ENCODE data around the gene AUTS2. TPM values are rescaled to one million over a fixed set of nuclear protein-coding genes. Genes with fewer than 3 reads are reported as not detected.

Gene AUTS2
- total and polyA plus RNA-seq, 2 experiments from 2014 or later, result 32.0 to 91.0 TPM

DNA sequence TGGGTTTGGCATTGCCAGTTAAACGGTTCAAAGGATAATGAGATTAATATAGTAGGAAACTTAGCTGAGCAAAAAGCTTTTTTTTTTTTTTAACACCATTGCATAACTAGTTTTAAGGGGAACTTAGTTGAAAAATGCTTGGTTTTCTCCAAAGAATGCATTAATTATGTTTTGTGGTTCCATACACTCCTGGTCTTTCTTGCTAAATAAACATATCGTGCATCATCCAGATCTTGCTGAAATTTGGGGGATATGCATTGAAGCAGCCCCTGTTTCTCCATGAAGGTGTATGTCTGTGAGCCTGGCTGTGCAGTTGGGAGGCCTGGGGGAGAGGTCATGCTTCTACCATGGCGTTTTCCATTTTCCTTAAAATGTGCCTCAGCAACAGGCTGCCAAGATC lies 975.4 kb downstream of the AUTS2 start (continued):
- TF ChIP-seq, protein P1, sequence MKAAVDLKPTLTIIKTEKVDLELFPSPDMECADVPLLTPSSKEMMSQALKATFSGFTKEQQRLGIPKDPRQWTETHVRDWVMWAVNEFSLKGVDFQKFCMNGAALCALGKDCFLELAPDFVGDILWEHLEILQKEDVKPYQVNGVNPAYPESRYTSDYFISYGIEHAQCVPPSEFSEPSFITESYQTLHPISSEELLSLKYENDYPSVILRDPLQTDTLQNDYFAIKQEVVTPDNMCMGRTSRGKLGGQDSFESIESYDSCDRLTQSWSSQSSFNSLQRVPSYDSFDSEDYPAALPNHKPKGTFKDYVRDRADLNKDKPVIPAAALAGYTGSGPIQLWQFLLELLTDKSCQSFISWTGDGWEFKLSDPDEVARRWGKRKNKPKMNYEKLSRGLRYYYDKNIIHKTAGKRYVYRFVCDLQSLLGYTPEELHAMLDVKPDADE (IDR thresholded peaks at IDR 0.05), result no peak
- no peak for TF ChIP-seq ZNF114 (CRISPR knock-in tag; IDR thresholded peaks at IDR 0.05)
- TF ChIP-seq EZH2phosphoT487 (IDR thresholded peaks at IDR 0.05; ENCODE audit: unreplicated experiment), result no peak
- TF ChIP-seq STAT1 (IDR thresholded peaks at IDR 0.05; ENCODE audit: unreplicated experiment), result no peak
- no peak for TF ChIP-seq POLR2AphosphoS5 (IDR thresholded peaks at IDR 0.05; ENCODE audit: low read depth)
- TF ChIP-seq, protein P2, sequence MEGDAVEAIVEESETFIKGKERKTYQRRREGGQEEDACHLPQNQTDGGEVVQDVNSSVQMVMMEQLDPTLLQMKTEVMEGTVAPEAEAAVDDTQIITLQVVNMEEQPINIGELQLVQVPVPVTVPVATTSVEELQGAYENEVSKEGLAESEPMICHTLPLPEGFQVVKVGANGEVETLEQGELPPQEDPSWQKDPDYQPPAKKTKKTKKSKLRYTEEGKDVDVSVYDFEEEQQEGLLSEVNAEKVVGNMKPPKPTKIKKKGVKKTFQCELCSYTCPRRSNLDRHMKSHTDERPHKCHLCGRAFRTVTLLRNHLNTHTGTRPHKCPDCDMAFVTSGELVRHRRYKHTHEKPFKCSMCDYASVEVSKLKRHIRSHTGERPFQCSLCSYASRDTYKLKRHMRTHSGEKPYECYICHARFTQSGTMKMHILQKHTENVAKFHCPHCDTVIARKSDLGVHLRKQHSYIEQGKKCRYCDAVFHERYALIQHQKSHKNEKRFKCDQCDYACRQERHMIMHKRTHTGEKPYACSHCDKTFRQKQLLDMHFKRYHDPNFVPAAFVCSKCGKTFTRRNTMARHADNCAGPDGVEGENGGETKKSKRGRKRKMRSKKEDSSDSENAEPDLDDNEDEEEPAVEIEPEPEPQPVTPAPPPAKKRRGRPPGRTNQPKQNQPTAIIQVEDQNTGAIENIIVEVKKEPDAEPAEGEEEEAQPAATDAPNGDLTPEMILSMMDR (conservative IDR thresholded peaks at IDR 0.05; ENCODE audit: low read depth in 2 of 2), result no peak

DNA sequence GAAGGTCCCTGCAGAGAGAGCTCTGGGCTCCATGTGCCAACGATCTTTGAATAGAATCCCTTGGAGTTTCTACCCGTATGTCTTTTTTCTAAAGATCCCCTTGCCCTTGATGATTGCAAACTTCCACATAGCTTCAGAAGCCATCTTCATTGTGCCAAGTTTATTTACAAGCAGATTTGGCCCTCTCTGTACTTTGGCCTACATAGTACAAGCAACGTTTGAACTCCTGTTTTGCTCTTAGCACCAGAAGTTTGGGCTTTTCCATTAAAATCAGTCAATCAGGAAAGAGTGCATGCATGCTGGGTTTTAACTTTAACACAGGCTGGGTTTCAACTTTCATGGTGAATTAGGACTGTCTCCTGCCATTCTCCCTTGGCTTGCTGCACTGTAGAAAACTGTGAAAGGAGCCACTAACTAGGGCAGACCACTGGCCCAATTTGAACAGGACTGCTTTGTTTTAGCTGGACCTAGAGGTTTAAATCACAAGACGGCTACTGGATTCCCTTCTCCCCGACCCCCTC lies 976.1 kb downstream of the AUTS2 start:
- peaks cover 2% of the 10 kb centered on the region for H3K27me3 Mint-ChIP-seq (ENCODE audit: insufficient read depth, low read depth, poor library complexity)
- Histone ChIP-seq H3K36me3 (ENCODE audit: insufficient read depth) (no peaks in the 10 kb centered on the region), H3K27ac (ENCODE audit: low read depth) (no peak overlapping the region), H3K27me3 (ENCODE audit: insufficient read depth) (no peaks in the 10 kb centered on the region), H3K4me3 (no peak overlapping the region), H3F3A (replicated peaks; ENCODE audit: low read depth) (no peaks in the 10 kb centered on the region), H3K79me2 (replicated peaks; ENCODE audit: insufficient read depth) (no peaks in the 10 kb centered on the region), H3K4me1 (ENCODE audit: insufficient read depth) (0 out of 2 replicates have a peak, but pooled peaks cover 4% of the 10 kb centered on the region), H3K4me2 (no peak overlapping the region), H2AFZ (no peak overlapping the region), H3K9me2 (ENCODE audit: insufficient read depth) (no peaks in the 10 kb centered on the region; the same call in 1 of the 2 replicates), H4K20me1 (replicated peaks; ENCODE audit: insufficient read depth) (no peaks in the 10 kb centered on the region)
- DNase-seq (ENCODE audit: low spot score) (no peak), ATAC-seq (no peak)
- no peaks in the 10 kb centered on the region for H3K36me3 Mint-ChIP-seq (ENCODE audit: low read depth)
- H3K4me1 Mint-ChIP-seq, result peaks cover 5% of the 10 kb centered on the region; the same call in 2 of the 3 replicates
- no peaks in the 10 kb centered on the region for H3K9me3 Mint-ChIP-seq
- H3K4me3 Mint-ChIP-seq, result no peak overlapping the region
- no peak overlapping the region for H3K27ac Mint-ChIP-seq
- TF ChIP-seq STAT1 (IDR thresholded peaks at IDR 0.05; ENCODE audit: unreplicated experiment) (no peak), JUNB (IDR thresholded peaks at IDR 0.05; ENCODE audit: unreplicated experiment) (no peak), EZH2 (IDR thresholded peaks at IDR 0.05; ENCODE audit: low read depth, unreplicated experiment) (no peak), EZH2phosphoT487 (IDR thresholded peaks at IDR 0.05; ENCODE audit: unreplicated experiment) (no peak), POLR2AphosphoS5 (IDR thresholded peaks at IDR 0.05; ENCODE audit: low read depth) (no peak)
- TF ChIP-seq, protein P1 (IDR thresholded peaks at IDR 0.05), result no peak
- TF ChIP-seq, protein P3, sequence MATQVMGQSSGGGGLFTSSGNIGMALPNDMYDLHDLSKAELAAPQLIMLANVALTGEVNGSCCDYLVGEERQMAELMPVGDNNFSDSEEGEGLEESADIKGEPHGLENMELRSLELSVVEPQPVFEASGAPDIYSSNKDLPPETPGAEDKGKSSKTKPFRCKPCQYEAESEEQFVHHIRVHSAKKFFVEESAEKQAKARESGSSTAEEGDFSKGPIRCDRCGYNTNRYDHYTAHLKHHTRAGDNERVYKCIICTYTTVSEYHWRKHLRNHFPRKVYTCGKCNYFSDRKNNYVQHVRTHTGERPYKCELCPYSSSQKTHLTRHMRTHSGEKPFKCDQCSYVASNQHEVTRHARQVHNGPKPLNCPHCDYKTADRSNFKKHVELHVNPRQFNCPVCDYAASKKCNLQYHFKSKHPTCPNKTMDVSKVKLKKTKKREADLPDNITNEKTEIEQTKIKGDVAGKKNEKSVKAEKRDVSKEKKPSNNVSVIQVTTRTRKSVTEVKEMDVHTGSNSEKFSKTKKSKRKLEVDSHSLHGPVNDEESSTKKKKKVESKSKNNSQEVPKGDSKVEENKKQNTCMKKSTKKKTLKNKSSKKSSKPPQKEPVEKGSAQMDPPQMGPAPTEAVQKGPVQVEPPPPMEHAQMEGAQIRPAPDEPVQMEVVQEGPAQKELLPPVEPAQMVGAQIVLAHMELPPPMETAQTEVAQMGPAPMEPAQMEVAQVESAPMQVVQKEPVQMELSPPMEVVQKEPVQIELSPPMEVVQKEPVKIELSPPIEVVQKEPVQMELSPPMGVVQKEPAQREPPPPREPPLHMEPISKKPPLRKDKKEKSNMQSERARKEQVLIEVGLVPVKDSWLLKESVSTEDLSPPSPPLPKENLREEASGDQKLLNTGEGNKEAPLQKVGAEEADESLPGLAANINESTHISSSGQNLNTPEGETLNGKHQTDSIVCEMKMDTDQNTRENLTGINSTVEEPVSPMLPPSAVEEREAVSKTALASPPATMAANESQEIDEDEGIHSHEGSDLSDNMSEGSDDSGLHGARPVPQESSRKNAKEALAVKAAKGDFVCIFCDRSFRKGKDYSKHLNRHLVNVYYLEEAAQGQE (IDR thresholded peaks at IDR 0.05; ENCODE audit: unreplicated experiment), result no peak
- TF ChIP-seq, protein P2 (conservative IDR thresholded peaks at IDR 0.05; ENCODE audit: low read depth in 2 of 2), result no peak

Measured in GM23338 (cell line).